AG09319 (cell line): Measurements from ENCODE around the gene DACH2.

ENCODE experiments used
- DNase-seq: peaks from one replicate; pipeline ENCODE4 v3.0.0-alpha.2; 2010; ENCODE audit warnings: low read depth; ENCODE audit errors: extremely low read depth
- TF ChIP-seq, protein P1 (sequence below): IDR thresholded peaks from 2 replicates; pipeline ENCODE4 v1.5.1; 2011; ENCODE audit warnings: low read depth, mild to moderate bottlenecking, inconsistent platforms, low read length, moderate library complexity

DACH2 gene

DNA sequence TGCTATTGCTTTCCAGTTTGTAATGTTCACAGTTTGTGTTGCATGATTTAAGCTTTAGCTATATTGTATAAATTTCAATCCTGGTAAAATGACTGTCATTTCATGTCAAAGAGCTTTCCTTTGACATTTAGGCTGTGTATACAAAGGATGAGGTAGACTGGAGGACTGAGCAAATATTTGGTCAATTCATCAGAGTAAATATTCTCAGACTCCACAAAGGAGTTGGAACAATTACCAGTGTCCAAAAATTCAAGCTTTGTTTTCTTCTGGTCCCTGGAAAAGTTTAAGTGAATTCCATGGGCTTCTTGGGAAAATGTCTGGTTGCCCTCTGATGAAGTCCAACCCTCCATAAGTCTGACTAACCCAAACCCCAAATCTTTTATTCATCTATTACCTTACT is 682.4 kb downstream of the DACH2 start:
- no peak for DNase-seq
- TF ChIP-seq, protein P1, sequence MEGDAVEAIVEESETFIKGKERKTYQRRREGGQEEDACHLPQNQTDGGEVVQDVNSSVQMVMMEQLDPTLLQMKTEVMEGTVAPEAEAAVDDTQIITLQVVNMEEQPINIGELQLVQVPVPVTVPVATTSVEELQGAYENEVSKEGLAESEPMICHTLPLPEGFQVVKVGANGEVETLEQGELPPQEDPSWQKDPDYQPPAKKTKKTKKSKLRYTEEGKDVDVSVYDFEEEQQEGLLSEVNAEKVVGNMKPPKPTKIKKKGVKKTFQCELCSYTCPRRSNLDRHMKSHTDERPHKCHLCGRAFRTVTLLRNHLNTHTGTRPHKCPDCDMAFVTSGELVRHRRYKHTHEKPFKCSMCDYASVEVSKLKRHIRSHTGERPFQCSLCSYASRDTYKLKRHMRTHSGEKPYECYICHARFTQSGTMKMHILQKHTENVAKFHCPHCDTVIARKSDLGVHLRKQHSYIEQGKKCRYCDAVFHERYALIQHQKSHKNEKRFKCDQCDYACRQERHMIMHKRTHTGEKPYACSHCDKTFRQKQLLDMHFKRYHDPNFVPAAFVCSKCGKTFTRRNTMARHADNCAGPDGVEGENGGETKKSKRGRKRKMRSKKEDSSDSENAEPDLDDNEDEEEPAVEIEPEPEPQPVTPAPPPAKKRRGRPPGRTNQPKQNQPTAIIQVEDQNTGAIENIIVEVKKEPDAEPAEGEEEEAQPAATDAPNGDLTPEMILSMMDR = no peak

DNA sequence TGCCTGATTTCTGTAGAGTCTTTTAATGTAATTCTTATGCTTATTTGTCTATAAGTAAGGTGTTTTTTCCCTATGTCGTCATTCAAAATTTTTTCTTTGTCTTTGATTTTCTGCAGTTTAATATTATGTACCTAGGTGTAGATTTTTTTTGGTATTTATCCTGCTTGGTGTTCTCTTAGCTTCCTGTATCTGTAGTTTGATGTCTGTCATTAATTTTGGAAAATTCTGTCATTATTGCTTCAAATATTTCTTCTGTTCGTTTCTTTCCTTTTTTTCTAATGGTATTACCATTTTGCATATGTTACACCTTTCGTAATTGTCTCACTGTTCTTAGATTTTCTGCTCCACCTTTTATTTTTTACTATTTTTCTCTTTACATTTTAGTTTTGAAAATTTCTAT is 696.9 kb downstream of the DACH2 start:
- TF ChIP-seq, protein P1 = no peak

More for the DNA sequence above, 696.9 kb downstream of the DACH2 start:
- DNase-seq = no peak
